Activated CD8-positive, alpha-beta memory T cell treated with anti-CD3 and anti-CD28 coated beads, Interleukin-2, amount 50 U/mL, for 4 hours (primary cell): ENCODE results near the gene DDR2.

ENCODE experiments used
- DNase-seq: peaks from one replicate; pipeline ENCODE4 v3.0.0-alpha.2; 2020

Gene DDR2

DNA sequence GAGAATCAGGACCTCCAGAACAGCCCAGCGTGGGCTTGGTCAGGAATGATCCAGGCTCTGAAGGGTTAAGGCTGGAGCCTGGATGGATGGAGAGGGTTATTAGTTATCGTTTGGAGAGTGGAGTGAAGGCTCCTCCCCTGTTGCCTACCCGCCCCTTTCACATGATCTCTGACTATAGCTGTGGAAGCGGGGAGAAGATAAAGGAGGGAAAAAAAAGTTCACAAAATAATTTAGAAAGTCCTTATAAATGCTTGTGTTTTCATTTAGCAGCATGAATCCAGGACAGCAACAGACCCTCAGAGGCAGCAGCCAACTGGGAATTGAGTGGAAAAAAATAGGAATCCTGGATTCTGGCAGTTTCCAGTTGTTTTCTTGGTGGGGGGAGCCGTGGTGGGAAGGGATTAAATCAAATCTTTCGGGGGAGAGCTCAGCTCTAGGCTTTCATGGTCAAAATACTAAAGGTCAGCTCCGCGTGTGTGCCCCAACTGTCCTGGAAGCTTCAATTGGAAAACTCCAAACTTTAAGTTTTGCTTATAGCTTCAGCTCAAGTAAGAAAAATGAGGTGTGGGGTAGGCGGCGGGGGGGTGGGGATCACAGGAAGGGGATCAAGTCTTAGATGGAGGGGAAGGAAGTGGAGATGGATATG is 595 bp upstream of the DDR2 start:
- no peak for DNase-seq

DNA sequence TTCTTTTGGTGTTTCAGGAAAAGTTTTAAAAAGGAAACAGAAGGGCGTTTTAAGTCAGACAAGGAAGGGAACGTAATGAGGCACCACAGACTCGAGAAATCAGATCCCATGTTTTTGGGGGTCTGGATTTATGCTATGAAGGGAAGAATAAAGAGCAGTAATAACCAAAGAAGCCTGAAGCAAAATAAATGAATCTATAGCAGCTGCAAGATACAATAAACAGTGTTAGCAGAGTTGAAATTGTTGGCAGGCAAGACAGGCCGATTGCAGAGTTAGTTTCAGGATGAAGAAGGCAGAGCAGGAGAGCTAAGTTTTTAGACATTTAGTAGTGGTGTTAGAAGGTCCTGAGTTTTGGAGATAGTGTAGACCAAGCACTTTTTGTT is 425 bp downstream of the DDR2 start:
- no peak for DNase-seq

DNA sequence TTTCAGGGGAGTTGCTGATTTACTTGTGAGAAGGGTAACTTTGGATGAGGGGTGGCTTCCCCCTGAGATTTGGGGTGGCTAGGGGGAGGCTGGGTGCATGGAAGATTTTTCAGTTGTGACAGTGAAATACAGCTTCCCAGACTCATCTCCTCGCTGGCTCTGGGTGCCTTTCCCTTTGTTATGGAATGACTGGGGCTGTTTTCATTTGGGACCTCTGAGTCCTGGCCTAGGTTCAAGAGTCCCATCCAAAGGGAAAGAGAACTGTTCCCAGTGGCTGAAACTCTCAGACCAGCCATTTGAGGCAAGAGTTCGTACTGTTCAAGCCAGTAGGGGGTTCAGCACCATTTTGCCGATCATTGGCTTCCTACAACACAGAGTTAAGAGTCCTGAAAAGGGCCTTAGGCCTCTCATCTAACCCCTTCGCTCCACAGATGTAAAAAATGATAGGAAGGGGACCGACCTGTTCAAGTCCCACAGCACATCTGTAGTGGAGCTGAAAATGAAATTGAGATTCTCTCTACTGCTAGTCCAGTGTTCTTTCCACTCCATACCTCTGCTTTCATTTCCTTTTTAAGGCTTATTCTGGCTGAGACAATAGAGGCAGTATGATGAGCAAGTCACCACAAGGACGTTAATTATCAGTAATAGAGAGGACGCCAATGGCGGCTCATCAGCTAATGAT is 958 bp downstream of the DDR2 start:
- no peak for DNase-seq

DNA sequence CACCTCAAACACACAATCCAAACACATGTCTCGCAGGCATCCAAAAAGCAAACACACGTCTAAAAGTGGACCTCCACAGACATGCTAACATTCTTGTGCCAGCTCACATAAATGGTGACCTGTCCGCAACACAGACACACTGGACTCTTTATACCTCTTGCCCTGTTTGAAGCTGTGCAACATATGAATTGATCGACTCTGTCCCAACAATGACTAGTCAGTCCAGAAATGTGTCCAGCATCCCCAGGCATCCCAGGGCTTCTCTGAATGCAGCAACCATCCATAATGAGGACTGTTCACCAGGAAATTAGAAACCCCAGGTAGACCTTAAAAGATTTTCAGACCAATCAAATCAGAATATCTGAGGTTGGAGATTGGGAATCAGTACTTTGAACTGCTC is 3.2 kb downstream of the DDR2 start:
- no peak for DNase-seq

DNA sequence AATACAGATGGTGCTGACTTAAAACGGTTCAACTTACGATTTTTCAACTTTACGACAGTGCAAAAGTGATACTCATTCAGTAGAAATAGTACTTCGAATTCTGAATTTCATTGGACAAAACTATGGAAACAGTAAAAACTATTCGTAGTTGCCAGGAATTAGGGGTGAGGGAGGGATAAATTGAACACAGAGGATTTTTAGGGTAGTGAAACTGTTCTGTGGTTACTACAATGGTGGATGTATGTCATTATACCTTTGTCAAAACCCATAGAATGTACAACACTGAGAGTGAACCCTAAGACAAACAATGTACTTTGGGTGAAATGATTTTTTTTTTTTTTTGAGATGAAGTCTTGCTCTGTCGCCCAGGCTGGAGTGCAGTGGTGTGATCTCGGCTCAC is 7.5 kb downstream of the DDR2 start:
- DNase-seq: no peak

DNA sequence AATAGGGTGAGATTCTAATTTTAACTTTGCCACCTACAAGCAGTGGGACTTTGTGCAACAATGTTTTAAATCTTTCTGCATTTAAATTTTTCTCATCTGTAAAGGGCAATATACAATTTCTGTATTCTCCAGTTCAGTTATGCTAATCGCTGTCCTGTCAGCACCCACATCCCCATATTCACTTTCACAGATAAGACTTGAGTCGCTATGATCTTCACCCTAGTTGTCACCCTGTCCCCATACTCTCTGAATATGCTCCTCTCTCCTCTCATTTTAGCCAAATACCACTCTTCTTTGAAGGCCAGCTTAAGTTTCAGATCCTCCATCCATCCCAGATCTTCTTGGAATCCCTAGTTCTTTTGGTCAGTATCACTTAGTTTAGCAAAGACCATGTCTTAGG is 8.8 kb downstream of the DDR2 start:
- DNase-seq: no peak

DNA sequence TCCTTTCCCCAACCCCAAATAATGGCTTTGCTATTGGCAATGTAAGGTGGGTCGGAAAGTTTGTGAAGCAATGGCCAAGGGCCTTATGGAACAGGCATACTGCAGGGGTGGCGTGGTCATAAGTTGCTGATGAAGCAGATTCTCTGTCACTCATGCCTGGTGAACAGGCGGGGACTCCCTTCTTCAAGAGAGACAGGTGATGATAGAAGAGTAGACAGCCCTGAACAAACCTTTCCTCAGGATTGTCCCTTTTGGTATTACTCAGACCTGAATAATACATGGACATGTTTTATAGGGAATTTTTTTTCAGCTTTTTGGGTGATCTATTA is 12.7 kb downstream of the DDR2 start:
- no peak for DNase-seq

DNA sequence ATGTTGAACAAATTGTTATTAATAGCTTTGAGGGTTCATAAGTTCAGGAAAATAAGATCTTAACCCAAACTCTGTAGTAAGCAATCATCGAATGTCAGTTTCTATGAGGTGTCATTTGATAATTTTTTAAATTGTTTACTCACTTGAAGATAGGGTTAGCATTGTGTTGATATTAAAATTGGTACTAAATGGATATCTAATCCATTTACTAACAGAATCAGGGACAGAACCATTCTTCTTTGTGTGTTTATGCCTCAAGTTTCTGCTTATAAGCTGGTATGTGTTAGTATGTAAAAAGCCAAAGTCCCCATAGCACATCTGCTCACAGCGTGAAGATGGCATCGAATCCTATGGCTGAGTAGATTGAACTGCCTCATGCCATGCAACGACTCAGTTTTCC is 13.4 kb downstream of the DDR2 start:
- DNase-seq: no peak

DNA sequence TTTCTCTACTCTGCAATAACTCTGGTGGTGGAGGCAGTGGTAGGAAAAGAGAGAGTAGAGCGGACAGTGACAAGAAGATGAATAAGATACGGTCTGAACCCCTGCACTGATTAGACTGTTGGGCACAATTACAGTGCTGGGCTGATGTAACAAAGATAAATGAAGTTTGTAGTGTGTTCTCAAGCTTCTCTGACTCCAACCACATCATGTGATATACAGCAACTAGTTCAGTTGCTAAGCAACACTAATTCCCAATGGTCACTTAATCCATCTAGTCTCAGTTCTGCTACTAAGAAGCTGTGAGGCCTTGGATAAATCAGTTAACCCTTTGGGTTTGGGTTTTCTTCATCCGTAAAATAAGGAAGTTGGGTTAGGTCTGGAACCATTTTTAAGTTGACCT is 17.3 kb downstream of the DDR2 start:
- DNase-seq: no peak

DNA sequence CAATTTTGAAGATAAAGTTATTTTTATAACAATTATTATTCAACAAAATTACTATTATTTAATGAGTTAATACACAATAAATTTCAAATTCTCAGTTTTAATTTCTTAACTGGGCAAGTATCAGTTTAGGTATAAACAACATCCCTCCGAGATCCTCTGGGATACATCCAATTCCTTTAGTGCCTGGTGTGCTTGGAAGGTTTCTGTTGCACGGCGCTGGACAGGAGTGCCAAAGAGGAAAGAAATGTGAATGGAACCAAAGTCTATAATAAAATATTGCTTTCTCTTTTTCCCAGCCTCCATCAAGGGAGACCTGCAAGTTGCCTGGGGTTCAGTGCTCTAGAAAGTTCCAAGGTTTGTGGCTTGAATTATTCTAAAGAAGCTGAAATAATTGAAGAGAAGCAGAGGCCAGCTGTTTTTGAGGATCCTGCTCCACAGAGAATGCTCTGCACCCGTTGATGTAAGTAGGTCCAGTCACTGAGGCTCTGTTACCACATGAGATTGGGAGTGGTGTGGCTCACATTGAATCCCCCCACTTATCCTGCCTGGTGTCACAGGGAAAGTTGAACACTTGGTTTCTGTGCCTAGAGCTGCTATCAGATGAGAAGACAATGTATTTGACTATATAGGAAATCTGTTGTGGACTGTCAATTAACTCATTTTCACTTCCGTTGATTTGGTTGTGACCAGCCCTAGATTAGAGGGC is 22.8 kb downstream of the DDR2 start:
- no peak for DNase-seq

DNA sequence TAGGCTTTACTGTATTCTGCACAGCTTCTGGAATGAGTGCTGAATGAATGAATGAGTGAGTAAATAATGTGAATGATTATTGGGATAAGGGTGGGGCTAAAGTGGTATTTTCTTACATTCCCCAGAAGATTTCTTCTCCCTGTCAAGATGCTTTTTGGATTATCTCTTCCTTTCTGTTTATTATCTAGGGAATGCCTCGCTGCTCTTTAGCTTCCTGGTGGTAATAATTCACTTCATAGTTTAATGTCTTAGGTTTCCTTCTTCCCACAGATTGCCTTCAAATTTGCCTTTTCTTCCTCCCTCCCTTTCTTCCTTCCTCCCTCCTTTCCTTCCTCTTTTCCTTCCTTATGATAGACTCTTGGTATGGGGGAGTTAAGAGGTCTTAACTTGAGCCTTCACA is 24.0 kb downstream of the DDR2 start:
- DNase-seq: no peak

DNA sequence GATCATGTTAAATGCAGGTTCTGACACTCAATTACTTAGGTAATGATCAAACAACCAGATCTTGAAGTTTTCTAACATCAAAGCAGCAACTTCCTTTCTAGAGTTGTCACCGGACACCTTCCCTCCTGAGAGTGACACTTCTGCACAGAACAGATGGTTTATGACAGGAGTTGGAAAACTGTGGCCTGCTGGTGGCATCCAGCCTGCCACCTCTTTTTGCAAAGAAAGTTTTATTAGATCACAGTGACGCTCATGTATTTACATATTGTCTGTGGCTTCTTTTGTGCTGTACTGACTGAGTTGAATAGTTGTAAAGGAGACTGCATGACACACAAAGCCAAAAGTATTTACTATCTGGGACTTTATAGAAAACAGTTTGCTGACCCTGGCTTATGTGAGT is 28.3 kb downstream of the DDR2 start:
- no peak for DNase-seq

DNA sequence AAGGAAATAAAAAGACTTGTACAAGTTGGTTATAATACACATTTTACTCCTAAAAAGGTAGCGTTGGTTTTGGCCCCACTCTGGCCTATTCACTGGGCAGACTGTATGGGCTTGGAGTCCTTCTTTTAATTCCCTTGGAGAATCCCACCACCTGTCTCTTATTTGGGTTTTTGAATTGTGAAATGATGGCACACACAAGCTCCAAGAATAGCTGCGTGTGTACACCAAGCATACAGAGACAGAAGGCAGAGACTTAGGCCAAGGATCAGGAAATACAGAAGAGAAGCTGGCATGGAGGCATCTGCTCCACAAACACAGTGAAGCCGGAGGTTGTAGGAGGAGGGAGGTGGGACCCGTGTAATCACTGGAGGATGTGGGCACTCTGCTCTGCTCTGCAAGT is 29.1 kb downstream of the DDR2 start:
- DNase-seq: no peak

DNA sequence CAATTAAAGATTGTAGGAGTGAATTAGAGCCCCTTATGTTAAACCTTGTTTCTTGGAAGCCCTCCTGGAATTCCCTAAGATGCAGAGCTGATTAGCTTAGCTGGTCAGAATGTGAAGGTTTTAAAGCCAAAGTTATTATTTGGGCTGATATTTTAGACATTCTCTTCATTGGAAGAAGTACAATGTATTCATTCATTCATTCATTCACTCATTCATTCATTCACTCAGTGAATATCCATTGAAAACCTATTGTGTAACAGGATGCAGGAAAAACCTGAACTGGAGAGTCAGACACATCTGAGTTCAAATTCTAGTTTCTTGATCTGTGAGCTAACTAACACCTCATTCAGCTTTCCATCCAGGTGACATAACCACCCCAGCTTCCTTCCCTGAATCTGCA is 29.7 kb downstream of the DDR2 start:
- DNase-seq: no peak

DNA sequence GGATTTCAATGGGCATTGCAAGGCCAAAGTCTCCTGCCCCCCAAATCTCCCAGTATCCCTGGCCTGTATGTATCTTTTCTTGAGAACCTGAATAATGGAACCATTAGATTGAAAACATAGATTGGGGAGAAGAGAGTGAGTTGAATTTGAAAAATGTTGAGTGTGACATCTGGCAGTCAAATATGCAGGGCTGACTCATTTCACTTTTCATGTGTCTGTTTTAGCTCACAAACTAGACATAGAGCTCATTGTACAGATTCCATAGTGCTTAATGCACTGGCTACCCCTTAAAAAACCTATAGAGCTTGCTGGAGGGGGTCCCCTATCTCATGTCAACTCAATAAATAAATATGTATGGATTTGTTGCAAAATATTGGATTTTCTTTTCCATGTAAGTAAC is 30.8 kb downstream of the DDR2 start:
- DNase-seq: no peak

DNA sequence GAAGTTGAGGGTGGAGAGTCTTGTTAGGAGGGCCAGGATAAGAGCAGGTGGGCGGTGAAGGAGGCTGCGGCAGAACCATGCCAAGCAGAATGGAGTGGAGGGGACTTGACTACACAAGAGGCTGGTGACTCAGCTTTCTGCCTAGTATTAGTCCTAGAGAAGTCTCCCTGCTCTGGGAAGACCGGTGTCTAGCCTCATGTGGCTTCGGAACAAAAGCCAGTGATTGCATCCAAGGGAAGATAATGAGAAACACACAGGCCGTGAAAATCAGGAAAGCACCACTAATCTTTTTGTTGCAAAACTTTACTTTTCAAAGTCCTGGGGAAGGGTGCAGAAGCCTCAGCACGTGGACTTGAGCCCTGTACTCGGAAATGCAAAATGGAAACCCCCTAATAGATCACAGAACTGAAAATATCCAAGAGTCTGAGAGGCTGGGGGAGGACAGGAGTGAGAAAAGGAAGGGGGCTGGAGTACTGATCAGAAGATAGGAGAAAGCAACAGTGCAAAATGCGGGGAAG is 31.4 kb downstream of the DDR2 start:
- no peak for DNase-seq

DNA sequence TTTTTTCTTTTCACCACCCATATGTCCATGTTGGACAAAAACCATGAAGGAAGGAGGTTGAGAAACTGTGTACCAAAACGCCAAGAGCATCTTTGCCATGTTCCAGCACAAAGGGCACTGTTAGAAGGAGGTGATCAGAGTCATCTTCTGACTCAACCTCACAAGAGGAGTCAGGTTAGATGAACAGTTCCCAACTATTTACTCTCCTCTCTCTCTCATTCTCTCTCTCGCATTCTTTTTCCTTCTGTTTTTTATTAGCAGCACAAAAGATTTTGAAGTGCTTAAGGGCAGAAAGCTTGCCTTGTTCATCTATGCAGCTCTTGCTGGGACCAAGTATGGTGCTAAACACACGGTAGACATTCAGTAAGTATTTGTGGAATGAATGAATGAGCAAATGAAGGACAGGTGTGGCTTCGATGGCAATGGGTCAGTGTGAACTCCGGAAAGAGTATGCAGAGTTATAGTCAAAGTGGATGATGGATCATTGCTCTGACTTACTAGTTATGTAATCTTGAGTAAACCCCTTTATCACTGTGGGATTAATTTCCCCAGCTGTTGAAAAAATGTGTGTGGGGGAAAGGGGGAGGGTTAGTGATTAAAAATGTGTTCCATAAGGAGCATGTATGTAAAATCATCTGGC is 33.9 kb downstream of the DDR2 start:
- no peak for DNase-seq

DNA sequence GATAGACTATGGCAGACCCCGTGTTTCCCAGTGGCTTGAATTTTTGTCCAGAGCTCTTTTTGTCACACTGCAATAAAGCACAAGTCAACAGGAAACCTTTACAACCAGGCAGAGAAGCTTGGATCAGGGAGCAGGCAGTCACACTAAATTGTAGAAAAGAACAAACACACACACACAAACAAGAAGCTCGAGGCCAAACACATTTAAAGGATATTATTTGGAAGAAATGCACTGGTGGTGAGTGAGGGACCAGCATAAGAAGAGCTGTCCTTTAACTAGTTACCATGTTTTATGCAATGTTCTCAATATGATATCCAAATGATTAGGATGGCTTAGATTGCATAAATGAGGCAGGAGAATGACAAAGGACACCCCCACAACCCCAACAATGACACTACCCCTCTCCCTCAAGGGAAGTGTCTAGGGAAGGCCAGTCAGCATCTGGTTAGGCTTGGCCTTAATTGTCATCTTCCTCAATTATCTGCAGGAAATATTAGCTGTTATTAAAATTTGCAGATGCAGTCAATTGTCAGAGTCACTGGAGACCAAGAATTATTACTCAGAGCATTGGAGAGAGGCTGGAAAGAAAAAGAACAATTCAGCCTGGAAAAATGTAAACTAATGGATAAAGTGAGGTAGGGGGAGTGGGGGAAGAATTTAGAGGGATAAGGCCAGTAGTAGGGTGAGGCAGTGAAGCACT is 35.3 kb downstream of the DDR2 start:
- DNase-seq: no peak

DNA sequence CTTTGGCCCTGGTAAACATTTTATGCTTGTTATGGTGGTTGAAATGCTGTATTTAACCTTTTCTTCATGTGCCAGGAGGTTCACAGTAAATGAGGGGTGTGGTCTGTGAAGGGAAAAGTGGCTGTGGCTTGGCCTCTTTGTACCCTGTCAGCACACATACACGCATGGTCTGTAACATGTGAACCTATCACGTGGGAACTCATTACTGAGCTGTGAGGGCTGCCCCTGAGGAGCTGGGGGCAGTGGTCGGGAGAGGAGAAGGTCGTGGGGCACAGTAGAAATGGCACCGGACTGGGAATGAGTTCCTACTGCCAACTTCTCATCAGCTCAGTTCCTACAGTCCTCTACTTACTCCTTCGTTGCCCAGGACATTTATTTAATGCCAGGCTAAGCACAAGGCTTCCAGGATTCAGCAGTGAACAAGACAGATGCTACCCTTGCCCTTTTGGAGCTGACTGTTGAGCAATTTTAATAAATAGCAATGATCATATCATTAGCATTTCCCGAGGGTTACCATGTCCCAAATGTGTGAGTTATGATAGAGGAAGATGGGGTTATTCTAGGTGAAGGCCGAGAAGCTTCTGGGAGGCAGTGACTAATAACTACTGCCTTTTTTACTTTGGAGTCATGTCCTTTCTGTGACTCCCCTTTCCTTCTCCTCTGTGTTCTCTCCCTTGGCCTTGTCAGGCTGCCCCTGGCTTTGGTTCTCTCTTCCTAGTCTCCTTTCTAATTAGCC is 38.8 kb downstream of the DDR2 start:
- DNase-seq: no peak

DNA sequence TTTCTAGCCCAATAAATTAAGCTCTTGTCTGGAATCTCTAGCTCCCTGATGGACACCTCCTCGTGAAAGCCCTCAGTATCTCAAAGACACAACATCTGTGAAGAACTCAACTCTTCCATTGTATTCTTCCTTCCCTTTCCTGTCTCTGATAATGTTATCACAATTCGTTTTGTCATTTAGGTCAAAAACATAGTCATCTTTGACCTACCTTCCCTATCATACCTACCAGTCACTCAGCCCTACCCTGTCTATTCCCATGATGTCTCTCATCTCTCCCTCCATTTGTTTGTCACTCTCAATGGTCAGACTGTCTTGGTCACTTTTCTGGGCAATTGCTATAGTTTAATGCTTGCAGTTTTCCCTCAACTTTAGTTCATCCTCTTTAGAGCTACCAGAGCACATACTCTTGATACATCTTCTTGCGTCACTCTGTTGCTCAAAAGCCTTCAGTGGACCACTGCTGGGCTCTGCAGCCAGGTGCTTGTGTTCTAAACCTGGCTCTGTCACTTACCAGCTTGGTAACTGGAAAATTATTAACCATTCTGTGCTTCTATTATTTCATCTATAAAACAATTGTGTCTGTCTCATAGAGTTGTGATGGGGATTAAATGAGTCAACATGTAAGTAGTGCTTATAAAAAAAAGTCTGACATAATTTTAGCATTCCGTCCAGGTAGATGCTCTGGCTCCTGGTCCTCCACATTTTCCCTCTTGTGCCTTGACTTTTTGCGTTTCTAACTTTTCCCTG is 39.6 kb downstream of the DDR2 start:
- no peak for DNase-seq

DNA sequence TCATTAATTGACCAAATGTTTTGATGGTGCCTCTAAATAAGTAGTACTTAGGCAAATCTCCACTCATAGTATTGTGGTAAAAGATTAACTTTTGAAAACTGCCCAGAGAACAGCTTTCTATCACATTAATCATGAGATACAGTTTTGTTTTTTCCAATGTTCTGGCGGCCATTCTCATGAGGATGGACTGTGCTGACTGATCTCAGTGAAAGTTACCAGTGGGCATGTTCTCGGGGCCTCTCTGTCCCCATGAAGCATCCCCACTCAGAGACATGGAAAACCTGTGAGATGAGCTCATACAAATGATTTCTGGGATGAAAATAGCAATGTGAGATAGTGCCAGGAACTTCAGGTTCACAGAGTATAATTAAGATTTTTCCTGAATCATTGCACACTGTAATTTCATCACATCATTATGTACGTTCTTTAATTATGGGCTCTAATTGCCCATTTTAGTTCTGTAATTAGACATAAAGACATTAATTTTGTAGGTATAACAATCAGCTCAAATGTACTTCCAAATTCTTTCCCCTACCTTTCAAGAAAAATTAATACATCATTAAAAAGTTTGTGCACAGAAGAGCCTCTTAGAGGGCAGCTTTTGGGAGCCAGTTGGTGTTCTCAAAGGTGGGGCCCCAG is 40.5 kb downstream of the DDR2 start:
- DNase-seq: no peak
